HG03520 (cell line): ENCODE data around the gene CACNA1H.

ENCODE experiments used
- ATAC-seq: cut with Tn5 transposase; IDR thresholded peaks from one replicate; pipeline ENCODE4 v1.9.1; 2021; ENCODE audit warnings: mild to moderate bottlenecking, moderate library complexity; ENCODE audit not compliant: unreplicated experiment

CACNA1H gene

DNA sequence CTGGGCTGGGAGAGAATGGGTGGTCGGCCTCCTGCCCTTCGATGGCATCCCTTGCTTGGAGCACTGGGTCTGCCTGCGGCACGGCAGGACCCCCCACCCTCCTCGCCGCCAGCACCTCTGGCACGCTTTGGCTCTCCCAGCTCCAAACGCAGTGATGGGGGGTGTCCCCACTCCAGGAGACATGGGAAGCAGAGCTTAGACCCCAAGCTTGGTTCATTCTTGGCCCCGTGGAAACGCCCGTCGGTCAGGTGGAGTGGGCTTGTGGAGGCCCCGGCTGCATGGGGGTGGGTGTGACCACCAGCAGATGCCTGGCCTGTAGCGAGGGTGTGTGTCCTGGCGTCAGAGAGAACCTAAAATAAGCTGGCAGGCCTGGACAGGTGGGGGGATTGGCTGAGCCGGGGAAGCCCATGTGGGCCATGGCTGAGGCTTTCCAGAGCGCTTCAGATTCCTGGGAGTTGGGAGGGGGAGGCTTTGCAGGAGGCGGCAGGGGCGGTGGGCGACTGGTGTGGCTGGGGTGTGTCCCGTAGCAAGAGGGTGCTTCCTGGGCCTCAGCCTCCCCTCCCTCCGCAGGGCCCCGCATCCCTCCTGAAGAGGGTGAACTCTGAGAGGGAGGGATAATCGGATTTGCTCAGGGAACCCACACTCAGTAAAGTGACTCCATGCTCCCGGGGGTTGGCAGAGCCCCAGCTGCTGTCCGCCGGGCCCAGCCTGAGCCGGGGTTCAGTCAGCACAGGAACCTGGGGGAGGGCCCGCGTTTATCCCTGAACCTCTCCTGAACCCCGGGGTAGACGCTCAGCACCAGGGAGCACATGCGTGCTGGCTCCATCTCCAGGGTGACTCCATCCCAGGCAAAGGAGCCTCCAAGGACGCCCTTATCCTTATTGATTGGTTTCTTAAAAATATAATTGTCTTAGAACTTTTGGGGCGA, 3.4 kb downstream of the CACNA1H start:
- ATAC-seq = no peak

DNA sequence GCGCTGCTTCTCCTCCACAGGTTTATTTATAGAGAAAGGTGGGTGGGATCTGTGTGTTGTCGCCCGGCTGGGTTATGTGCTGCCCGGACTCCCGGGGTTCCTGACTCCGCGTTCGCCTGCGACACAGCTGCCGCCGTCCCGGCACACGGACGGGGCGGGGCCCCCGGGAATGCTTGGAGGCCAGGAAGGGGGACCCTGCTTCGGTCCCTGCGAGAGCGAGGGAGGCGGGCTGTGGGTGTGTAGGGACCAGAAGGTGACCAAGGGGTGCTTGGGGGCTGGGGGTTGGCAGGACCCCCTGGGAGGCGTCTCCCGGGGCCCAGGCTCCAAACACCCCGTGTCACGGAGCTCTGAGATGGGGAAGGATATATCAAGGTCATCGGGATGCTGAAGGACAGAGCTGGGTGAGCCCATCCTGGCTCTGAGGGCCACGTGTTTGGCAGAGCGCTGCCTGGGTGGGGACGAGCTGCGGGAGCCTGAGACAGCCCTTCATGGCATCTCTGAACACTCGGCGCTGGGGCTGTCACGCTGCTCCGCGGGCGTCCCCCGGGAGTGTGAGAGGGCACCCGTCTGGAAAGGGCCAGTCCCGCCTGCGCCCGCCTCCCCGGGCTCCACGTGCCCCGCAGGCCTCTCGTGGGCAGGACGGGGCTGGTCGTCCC, 4.2 kb downstream of the CACNA1H start:
- ATAC-seq = no peak

- ATAC-seq = no peak
Observed at GRCh38 chr16:1157639-1158455, 4.9 kb downstream of the CACNA1H start.

GRCh38 chr16:1158456-1159324, 5.8 kb downstream of the CACNA1H start:
- ATAC-seq = no peak

DNA sequence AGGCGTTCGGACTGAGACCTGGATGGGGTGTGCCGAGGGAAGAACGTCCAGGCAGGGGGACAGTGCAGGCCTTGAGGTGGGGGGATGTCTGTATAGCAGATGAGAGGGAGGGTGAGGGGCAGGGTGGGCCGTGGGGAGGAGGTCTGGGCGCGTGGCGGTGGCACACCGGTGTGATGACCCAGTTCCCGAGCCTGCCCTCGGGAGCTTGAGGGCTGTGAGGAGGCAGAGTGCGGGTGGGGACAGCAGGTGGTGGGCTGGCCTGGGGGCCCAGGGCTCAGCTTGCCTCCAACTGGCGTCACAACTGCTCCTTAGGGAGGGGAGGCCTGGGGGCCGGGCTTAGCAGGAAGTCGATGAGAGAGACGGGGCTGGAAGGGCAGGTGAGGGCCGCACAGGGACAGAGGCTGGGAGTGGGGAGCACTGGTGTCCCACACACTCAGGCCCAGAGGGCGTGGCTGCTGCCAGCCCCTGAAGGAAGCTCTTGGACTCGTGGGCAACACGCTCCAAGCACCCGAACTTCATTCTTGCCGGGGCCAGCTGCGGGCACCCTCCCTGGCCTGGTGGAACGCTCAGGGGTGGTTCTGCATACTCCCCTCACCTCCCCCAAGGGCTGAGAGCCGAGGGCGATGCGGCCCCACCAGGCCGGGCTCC, 6.5 kb downstream of the CACNA1H start:
- ATAC-seq = no peak

- ATAC-seq = no peak
Observed at GRCh38 chr16:1159973-1160772, 7.3 kb downstream of the CACNA1H start.

DNA sequence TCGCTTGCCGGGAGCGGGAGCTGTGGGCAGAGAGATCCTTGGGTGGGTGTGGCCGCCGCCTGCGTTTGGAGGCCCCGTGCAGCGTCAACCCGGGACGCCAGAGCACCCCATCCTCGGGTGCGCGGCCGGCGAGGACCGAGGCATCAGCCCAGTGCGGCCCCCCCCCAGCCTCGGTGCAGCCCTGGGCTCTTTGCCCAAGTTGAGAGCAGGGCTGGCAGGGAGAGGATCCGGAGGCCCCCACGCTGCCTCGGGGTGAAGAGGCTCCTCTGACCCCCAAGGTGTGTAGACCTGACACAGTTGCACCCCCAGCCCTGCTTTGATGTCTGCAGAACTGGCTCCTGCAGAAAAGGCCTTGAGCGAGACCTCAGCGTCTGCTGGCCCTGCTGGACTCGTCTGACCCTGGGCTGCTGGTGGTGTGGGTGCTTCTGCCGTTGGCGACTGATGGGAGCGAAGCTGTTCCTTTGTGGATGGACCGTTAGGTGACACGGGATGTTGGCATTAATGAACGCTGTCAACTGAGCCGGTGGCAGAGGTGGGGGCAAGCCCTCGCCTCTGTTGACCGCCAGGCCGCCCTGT, 8.0 kb downstream of the CACNA1H start:
- no peak for ATAC-seq

- ATAC-seq = no peak
Observed at GRCh38 chr16:1162701-1163566, 10.0 kb downstream of the CACNA1H start.

GRCh38 chr16:1163567-1164055, 10.7 kb downstream of the CACNA1H start:
- no peak for ATAC-seq

- ATAC-seq = no peak
Observed at GRCh38 chr16:1164382-1164781, 11.5 kb downstream of the CACNA1H start.

DNA sequence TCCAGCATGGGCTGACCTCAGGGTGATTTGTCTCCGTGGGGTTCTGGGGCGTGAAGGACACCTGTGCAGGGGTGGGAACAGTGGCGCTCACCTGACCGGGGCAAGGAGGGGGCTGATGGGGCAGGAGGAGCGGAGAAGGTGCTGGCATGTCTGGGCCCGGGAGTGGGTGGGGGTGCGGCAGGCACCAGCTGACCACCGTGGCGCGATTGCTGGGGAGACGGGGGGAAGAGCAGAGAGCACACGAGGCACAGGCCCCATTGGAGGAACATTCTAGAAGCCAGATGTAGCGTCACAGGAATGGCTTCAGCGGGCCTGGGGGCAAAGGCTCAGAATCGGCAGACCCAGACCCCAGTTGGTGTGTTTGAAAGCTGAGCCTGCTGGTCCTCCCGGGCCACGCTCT, 12.1 kb downstream of the CACNA1H start:
- ATAC-seq = no peak

- no peak for ATAC-seq
Observed at GRCh38 chr16:1165511-1165910, 12.6 kb downstream of the CACNA1H start.

DNA sequence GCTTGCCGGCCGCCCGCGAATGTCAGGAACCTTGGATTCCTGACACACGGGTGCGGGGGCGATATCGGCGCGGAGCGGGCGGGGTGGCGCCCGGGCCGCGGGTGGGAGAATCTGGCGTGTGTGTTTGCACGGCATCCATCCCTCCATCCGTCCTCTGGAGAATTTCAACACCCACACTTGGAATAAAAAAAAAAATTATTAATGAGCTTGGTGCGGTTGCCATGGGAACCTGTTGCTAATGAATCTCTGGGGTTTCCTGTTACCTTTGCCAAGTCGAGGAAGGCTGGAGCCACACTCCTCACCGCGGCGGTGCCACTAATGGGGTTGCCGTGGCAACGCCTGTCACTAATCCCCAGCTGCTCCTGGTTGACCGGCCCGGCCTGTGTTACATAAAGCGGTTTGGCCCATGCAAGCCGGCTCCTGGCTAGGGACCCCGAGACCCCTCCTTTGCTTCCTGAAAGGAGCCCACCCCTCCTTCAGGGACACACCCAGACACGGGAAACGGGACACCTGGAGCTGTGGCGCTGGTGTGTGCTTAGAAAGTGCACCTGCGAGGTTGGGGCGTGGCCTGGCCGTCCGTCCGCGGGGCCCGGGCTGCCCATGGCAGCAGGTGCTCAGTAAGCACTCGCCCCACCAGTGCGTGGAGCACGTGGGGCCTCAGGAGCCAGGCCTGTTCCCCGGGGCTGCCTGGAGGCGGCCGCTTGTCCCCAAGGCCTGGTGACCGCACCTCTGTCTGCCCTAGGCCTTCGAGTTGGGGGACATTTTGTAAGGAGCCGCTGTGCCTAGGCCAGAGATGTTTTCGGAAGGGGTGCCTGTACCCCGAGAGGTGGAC, 14.6 kb downstream of the CACNA1H start:
- no peak for ATAC-seq

DNA sequence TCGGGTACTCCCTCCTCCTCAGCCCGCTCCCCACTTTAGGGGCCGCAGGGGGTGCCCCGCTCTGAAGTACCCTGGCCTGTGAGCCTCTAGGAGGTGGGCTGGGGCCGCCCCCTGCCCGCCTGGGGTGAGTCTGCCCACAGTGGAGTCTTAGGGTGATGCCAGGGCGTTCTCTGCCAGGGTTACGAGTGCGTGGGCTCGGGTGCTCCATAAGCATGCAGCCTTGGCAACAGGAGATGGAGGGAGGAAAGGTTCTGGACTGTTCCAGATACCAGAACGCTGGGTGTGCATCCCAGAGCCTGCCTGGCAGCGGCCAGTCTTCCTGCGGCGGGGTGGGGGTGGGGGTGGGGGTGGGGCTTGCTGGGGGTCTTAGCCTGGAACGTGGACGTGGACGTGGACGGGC, 15.9 kb downstream of the CACNA1H start:
- ATAC-seq = no peak

DNA sequence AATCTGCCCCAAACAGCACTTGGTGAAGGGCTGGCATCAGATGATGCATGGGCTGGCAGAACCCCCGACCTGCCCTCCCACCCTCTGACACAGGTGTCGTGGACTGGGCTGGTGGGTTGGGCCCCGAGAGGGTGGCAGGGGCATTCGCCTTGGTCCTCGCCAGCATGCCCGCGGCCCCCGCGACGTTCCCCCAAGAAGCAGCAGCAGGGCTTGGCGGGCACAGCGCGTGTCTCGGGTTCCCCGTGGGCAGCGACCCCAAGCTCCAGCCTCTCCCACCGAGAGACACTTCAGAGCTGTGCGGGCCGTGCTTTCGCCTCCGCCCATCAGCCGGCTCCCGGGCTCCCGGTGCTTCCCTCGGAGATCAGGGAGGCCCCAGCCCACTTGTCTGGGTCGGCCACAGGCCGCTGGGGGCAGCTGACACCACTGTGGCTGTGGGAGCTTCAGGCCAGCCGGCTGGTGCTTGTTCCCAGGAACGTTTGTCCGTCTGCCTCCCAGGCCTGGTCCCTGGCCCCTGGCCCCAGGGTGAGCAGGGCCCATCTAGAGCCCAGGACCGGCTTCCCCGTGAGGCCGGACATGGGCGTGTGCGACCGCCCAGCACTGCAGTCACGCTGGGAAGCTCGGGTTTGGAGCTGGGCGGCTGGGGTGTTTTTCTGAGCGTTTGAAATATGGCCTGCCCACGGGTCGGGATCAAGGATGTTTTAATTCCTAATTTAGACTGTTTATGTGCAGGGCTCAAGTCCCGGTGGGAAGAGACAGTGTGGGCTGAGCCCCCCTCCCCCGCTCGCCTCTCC, 16.6 kb downstream of the CACNA1H start:
- no peak for ATAC-seq

DNA sequence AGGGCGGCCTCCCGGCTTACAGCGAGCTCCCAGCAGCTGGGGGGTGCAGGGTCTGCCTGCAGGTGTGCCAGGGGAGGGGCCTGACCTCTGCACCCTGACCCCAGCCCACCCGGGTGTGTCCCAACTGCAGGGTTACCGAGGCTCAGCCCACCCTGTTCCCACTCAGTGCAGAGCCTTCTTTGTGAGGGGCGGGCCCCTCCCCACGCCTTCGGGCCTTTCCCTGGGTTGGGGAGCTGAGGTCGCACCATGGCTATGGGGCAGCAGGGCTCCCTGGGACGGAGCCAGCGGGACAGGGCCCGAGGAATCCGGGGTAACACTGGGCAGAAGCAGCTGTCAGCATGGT, 17.1 kb downstream of the CACNA1H start:
- ATAC-seq = no peak
